Measurements from ENCODE around the gene STOM. TPM values are rescaled to one million over a fixed set of nuclear protein-coding genes. Genes with fewer than 3 reads are reported as not detected.

Gene STOM
- total and polyA plus RNA-seq, 2 of the 8 experiments (the other 6 are each of a cell fraction or from before 2014, with no cell fraction given) = 25.2 to 60.4 TPM

GRCh38 chr9:121303456-121304451 is 66.3 kb downstream of the STOM start (continued):
- TF ChIP-seq E2F6 (IDR thresholded peaks at IDR 0.05) = no peak
- no peak for TF ChIP-seq ASH2L (IDR thresholded peaks at IDR 0.05; ENCODE audit: low read length)
- TF ChIP-seq TEAD4 (IDR thresholded peaks at IDR 0.05; ENCODE audit: low read depth, low read length) = no peak
- TF ChIP-seq SP2 (IDR thresholded peaks at IDR 0.05; ENCODE audit: low read length) = no peak
- TF ChIP-seq SRF (IDR thresholded peaks at IDR 0.05; ENCODE audit: low read depth, low read length) = no peak
- TF ChIP-seq USF2 (IDR thresholded peaks at IDR 0.05; ENCODE audit: low read length) = no peak
- no peak for TF ChIP-seq CEBPB (IDR thresholded peaks at IDR 0.05; ENCODE audit: low read depth, low read length)
- no peak for TF ChIP-seq FOSL1 (IDR thresholded peaks at IDR 0.05; ENCODE audit: insufficient read depth, low read depth, low read length)
- TF ChIP-seq TAF1 (IDR thresholded peaks at IDR 0.05; ENCODE audit: low read depth, low read length) = no peak
